Activated T-helper 17 cell treated with anti-CD3 and anti-CD28 coated beads, Interleukin-2, amount 50 U/mL, for 72 hours (primary cell): ENCODE data around the gene TMEM232. TPM values are rescaled to one million over a fixed set of nuclear protein-coding genes. Genes with fewer than 3 reads are reported as not detected.
"Not testable (repeated sequence)": the region's sequence is repeated elsewhere in the genome, so short reads cannot be mapped to it uniquely, and the experiment has no call there.

Source experiments
- ATAC-seq: fragments of 150-1000 bp; cut with Tn5 transposase; replicated peaks from 2 replicates; pipeline ENCODE4 v1.10.0; 2021; ENCODE audit warnings: mild to moderate bottlenecking, moderate library complexity
- H3K27ac Mint-ChIP-seq: one replicate; pipeline ENCODE4 v1.8.0; 2022; ENCODE audit warnings: mixed read lengths
- H3K27me3 Mint-ChIP-seq: one replicate; pipeline ENCODE4 v1.8.0; 2022; ENCODE audit warnings: mixed read lengths
- H3K36me3 Mint-ChIP-seq: one replicate; pipeline ENCODE4 v1.8.0; 2022; ENCODE audit warnings: low read depth, mild to moderate bottlenecking, mixed read lengths
- H3K4me1 Mint-ChIP-seq: one replicate; pipeline ENCODE4 v1.8.0; 2022; ENCODE audit warnings: mixed read lengths
- H3K4me3 Mint-ChIP-seq: one replicate; pipeline ENCODE4 v1.8.0; 2022; ENCODE audit warnings: mild to moderate bottlenecking, mixed read lengths
- H3K9me3 Mint-ChIP-seq: one replicate; pipeline ENCODE4 v1.8.0; 2022; ENCODE audit warnings: mixed read lengths
- total RNA-seq, 2 donors: library from RNA; stranded (reverse); gene quantifications; one replicate each; pipeline ENCODE4 v1.2.3, GENCODE V29; 2022

The TMEM232 gene
- total RNA-seq, 2 donors from 2014 or later, result 0.78 to 0.87 TPM

GRCh38 chr5:110681953-110682352 is 44.5 kb downstream of the TMEM232 start:
- H3K4me3 Mint-ChIP-seq, result no peak overlapping the region
- no peaks in the 10 kb centered on the region for H3K27me3 Mint-ChIP-seq
- no peak for ATAC-seq
- H3K36me3 Mint-ChIP-seq, result no peaks in the 10 kb centered on the region
- no peaks in the 10 kb centered on the region for H3K4me1 Mint-ChIP-seq
- peaks cover 2% of the 10 kb centered on the region for H3K9me3 Mint-ChIP-seq
- H3K27ac Mint-ChIP-seq, result no peak overlapping the region

GRCh38 chr5:110681109-110681508 is 45.4 kb downstream of the TMEM232 start:
- H3K27me3 Mint-ChIP-seq, result no peaks in the 10 kb centered on the region
- ATAC-seq, result no peak
- no peaks in the 10 kb centered on the region for H3K36me3 Mint-ChIP-seq
- no peaks in the 10 kb centered on the region for H3K9me3 Mint-ChIP-seq
- no peak overlapping the region for H3K4me3 Mint-ChIP-seq
- H3K4me1 Mint-ChIP-seq, result no peaks in the 10 kb centered on the region
- H3K27ac Mint-ChIP-seq, result no peak overlapping the region

GRCh38 chr5:110676554-110676953 is 49.9 kb downstream of the TMEM232 start:
- not testable (repeated sequence) for H3K36me3 Mint-ChIP-seq, H3K27me3 Mint-ChIP-seq, H3K9me3 Mint-ChIP-seq, H3K4me1 Mint-ChIP-seq, ATAC-seq, H3K4me3 Mint-ChIP-seq, H3K27ac Mint-ChIP-seq

- no peaks in the 10 kb centered on the region for H3K9me3 Mint-ChIP-seq
- no peak overlapping the region for H3K4me3 Mint-ChIP-seq
- H3K4me1 Mint-ChIP-seq, result no peaks in the 10 kb centered on the region
- no peaks in the 10 kb centered on the region for H3K27me3 Mint-ChIP-seq
- H3K27ac Mint-ChIP-seq, result no peak overlapping the region
- ATAC-seq, result no peak
- H3K36me3 Mint-ChIP-seq, result no peaks in the 10 kb centered on the region
These were observed 61.2 kb downstream of the TMEM232 start for GRCh38 chr5:110665184-110665726.

GRCh38 chr5:110663525-110663924 is 62.9 kb downstream of the TMEM232 start:
- Mint-ChIP-seq H3K27ac (no peak overlapping the region), H3K27me3 (no peaks in the 10 kb centered on the region), H3K36me3 (no peaks in the 10 kb centered on the region), H3K4me3 (no peak overlapping the region), H3K9me3 (no peaks in the 10 kb centered on the region), H3K4me1 (no peaks in the 10 kb centered on the region)
- ATAC-seq, result no peak

- Mint-ChIP-seq H3K36me3 (no peaks in the 10 kb centered on the region), H3K27ac (no peak overlapping the region), H3K4me3 (no peak overlapping the region), H3K9me3 (no peaks in the 10 kb centered on the region), H3K4me1 (no peaks in the 10 kb centered on the region), H3K27me3 (no peaks in the 10 kb centered on the region)
- ATAC-seq, result no peak
These were observed 68.5 kb downstream of the TMEM232 start for GRCh38 chr5:110658006-110658405.

- H3K27me3 Mint-ChIP-seq, result no peaks in the 10 kb centered on the region
- no peaks in the 10 kb centered on the region for H3K36me3 Mint-ChIP-seq
- no peak overlapping the region for H3K4me3 Mint-ChIP-seq
- H3K4me1 Mint-ChIP-seq, result no peaks in the 10 kb centered on the region
- H3K27ac Mint-ChIP-seq, result no peak overlapping the region
- H3K9me3 Mint-ChIP-seq, result no peaks in the 10 kb centered on the region
- ATAC-seq, result no peak
These were observed 73.1 kb downstream of the TMEM232 start for GRCh38 chr5:110653231-110653970.

GRCh38 chr5:110651507-110651906 is 75.0 kb downstream of the TMEM232 start:
- no peaks in the 10 kb centered on the region for H3K9me3 Mint-ChIP-seq

GRCh38 chr5:110644357-110644756 is 82.1 kb downstream of the TMEM232 start:
- H3K4me1 Mint-ChIP-seq, result no peaks in the 10 kb centered on the region
- peaks cover 3% of the 10 kb centered on the region for H3K9me3 Mint-ChIP-seq
- ATAC-seq, result no peak
- H3K4me3 Mint-ChIP-seq, result no peak overlapping the region
- no peaks in the 10 kb centered on the region for H3K36me3 Mint-ChIP-seq
- no peaks in the 10 kb centered on the region for H3K27me3 Mint-ChIP-seq
- no peak overlapping the region for H3K27ac Mint-ChIP-seq

More at GRCh38 chr5:110651507-110651906, 75.0 kb downstream of the TMEM232 start:
- Mint-ChIP-seq H3K4me1 (no peaks in the 10 kb centered on the region), H3K27ac (no peak overlapping the region), H3K36me3 (no peaks in the 10 kb centered on the region), H3K27me3 (no peaks in the 10 kb centered on the region), H3K4me3 (no peak overlapping the region)
- no peak for ATAC-seq

GRCh38 chr5:110638970-110639902 is 87.2 kb downstream of the TMEM232 start:
- no peaks in the 10 kb centered on the region for H3K9me3 Mint-ChIP-seq
- H3K4me1 Mint-ChIP-seq, result peaks cover 7% of the 10 kb centered on the region
- ATAC-seq, result no peak
- H3K4me3 Mint-ChIP-seq, result no peak overlapping the region
- H3K27ac Mint-ChIP-seq, result no peak overlapping the region
- H3K27me3 Mint-ChIP-seq, result no peaks in the 10 kb centered on the region
- no peaks in the 10 kb centered on the region for H3K36me3 Mint-ChIP-seq

GRCh38 chr5:110634475-110634874 is 92.0 kb downstream of the TMEM232 start:
- H3K4me1 Mint-ChIP-seq, result peaks cover 7% of the 10 kb centered on the region
- no peaks in the 10 kb centered on the region for H3K9me3 Mint-ChIP-seq
- no peaks in the 10 kb centered on the region for H3K27me3 Mint-ChIP-seq
- no peaks in the 10 kb centered on the region for H3K36me3 Mint-ChIP-seq
- no peak for ATAC-seq
- no peak overlapping the region for H3K4me3 Mint-ChIP-seq
- no peak overlapping the region for H3K27ac Mint-ChIP-seq

- no peaks in the 10 kb centered on the region for H3K36me3 Mint-ChIP-seq
- H3K4me3 Mint-ChIP-seq, result no peak overlapping the region
- no peaks in the 10 kb centered on the region for H3K9me3 Mint-ChIP-seq
- H3K27ac Mint-ChIP-seq, result no peak overlapping the region
- no peaks in the 10 kb centered on the region for H3K4me1 Mint-ChIP-seq
- no peaks in the 10 kb centered on the region for H3K27me3 Mint-ChIP-seq
- no peak for ATAC-seq
These were observed 95.2 kb downstream of the TMEM232 start for GRCh38 chr5:110631236-110631635.

GRCh38 chr5:110630350-110630749 is 96.1 kb downstream of the TMEM232 start:
- Mint-ChIP-seq H3K27me3 (no peaks in the 10 kb centered on the region), H3K4me1 (no peaks in the 10 kb centered on the region), H3K9me3 (no peaks in the 10 kb centered on the region), H3K27ac (no peak overlapping the region), H3K36me3 (no peaks in the 10 kb centered on the region), H3K4me3 (no peak overlapping the region)
- ATAC-seq, result no peak

GRCh38 chr5:110625376-110625999 is 101.0 kb downstream of the TMEM232 start:
- no peaks in the 10 kb centered on the region for H3K4me1 Mint-ChIP-seq
- H3K9me3 Mint-ChIP-seq, result no peaks in the 10 kb centered on the region
- H3K27ac Mint-ChIP-seq, result no peak overlapping the region
- H3K27me3 Mint-ChIP-seq, result no peaks in the 10 kb centered on the region
- no peak for ATAC-seq
- no peaks in the 10 kb centered on the region for H3K36me3 Mint-ChIP-seq
- no peak overlapping the region for H3K4me3 Mint-ChIP-seq
